Measurements from ENCODE around the gene SAMD10.
"Not testable (repeated sequence)": the region's sequence is repeated elsewhere in the genome, so short reads cannot be mapped to it uniquely, and the experiment has no call there.

SAMD10 gene
- 0.17 to 2.5 (median 1.1) reads per million in 18 experiments for total RNA-seq

GRCh38 chr20:63979557-63980316, at the start of gene SAMD10:
Gene SAMD10 (minus strand): TSS chr20:63979642. CDS start chr20:63979467, 175 bp downstream.
- DNase-seq: peak; percentile 84 to 93

GRCh38 chr20:64027981-64028685, 48.7 kb upstream of the SAMD10 start:
- DNase-seq: no peak

GRCh38 chr20:64025826-64026412, 46.5 kb upstream of the SAMD10 start:
- DNase-seq: no peak

GRCh38 chr20:64025101-64025825, 45.8 kb upstream of the SAMD10 start:
- DNase-seq: no peak

- no peak for DNase-seq
Measured at GRCh38 chr20:64024141-64024990, 44.9 kb upstream of the SAMD10 start.

- no peak for DNase-seq
Measured at GRCh38 chr20:64023361-64024140, 44.1 kb upstream of the SAMD10 start.

- DNase-seq: no peak
Measured at GRCh38 chr20:64022671-64023360, 43.4 kb upstream of the SAMD10 start.

- DNase-seq: no peak
Measured at GRCh38 chr20:64021124-64021975, 41.9 kb upstream of the SAMD10 start.

GRCh38 chr20:64015635-64016034, 36.2 kb upstream of the SAMD10 start:
- DNase-seq: no peak

- DNase-seq: not testable (repeated sequence)
Measured at GRCh38 chr20:64012385-64013154, 33.1 kb upstream of the SAMD10 start.

GRCh38 chr20:64011366-64011779, 31.9 kb upstream of the SAMD10 start:
- DNase-seq: no peak

- DNase-seq: no peak
Measured at GRCh38 chr20:64010711-64011237, 31.3 kb upstream of the SAMD10 start.

- DNase-seq: no peak
Measured at GRCh38 chr20:64009811-64010387, 30.5 kb upstream of the SAMD10 start.

GRCh38 chr20:64006902-64007301, 27.5 kb upstream of the SAMD10 start:
- no peak for DNase-seq

GRCh38 chr20:64006490-64006889, 27.0 kb upstream of the SAMD10 start:
- no peak for DNase-seq

GRCh38 chr20:64005394-64005793, 26.0 kb upstream of the SAMD10 start:
- DNase-seq: no peak

GRCh38 chr20:64003960-64004725, 24.7 kb upstream of the SAMD10 start:
- DNase-seq: no peak
